Activated T-helper 1 cell treated with anti-CD3 and anti-CD28 coated beads, Interleukin-2, amount 50 U/mL, for 16 hours (primary cell): ENCODE data around the gene SNAPIN.
A peak's percentile ranks its signal among the peaks of the same experiment; 100 is the strongest.
"Not testable (repeated sequence)": the region's sequence is repeated elsewhere in the genome, so short reads cannot be mapped to it uniquely, and the experiment has no call there.

Experiments used
- DNase-seq, 2 donors: peaks; one replicate each; pipeline ENCODE4 v3.0.0-alpha.2; 2020; ENCODE audit warnings: low read depth in 1 of 2, low spot score in 1 of 2

The SNAPIN gene

GRCh38 chr1:153626904-153627714 lies 31.4 kb upstream of the SNAPIN start, which contains the start of gene S100A13:
TSS of gene S100A13 (minus strand) at chr1:153627505. CDS start at chr1:153626472, 1,033 bp downstream.
- no peak for DNase-seq

GRCh38 chr1:153627715-153628626 lies 30.5 kb upstream of the SNAPIN start, which contains the start of gene S100A1:
TSS of gene S100A1 (plus strand) at chr1:153628434. CDS start at chr1:153630522, 2,088 bp downstream.
- DNase-seq = no peak

DNA sequence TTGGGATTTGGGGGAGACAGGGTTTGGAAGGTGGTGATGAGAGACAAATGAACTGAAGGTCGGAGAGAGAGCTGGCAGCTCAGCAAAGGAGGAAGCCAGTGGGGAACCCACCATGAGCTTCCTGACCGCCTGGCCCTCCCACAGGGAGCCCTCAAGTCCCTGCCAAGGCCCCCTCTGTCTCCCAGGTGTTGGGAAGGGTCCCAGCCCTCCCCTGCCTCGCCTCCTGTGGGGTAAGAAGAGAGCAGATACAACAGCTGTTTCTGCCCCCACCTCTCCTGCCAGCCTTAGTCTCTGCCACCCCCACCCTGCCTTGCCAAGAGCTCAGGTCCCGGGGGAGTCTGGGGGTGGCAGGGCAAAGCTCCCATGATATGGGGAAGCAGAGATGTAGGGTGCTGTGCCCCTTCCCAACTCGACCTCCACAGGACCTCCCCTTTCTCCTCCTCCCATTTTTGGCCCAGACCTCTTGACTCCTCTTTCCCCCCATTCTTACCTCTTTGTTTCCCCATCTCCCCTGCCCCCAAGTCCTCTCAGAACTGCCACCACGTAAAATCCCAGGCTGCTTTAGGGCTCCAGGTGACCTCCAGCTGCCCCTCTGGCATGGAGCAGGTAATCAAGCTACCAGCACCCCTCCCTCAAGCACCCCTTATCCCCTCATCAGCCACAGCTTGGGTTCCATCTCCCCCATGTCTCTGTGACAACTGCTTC lies 29.7 kb upstream of the SNAPIN start:
- no peak for DNase-seq

DNA sequence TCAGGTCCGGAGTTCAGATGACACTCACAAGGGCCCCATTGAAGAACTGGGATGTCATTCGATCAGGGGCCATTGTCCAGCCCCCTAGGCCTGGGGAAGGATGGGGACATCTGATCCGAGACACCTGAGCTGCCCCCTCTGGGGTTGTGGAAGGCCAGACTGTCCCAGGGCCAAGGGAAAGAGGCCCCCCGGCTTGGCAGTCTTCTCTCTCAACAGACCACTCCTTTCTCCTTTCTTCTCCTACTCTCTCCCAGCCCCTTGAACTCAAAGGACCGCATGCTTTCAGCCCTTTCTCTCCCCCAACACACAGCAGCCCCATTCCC lies 29.2 kb upstream of the SNAPIN start:
- no peak for DNase-seq

GRCh38 chr1:153629971-153630370 lies 28.5 kb upstream of the SNAPIN start:
- DNase-seq = no peak

- DNase-seq = no peak
Observed at GRCh38 chr1:153630384-153630783, 28.1 kb upstream of the SNAPIN start.

- DNase-seq = no peak
Observed at GRCh38 chr1:153631047-153632022, 27.2 kb upstream of the SNAPIN start.

GRCh38 chr1:153633161-153633753 lies 25.2 kb upstream of the SNAPIN start:
- DNase-seq = no peak

- peak; percentile 90 to 92 for DNase-seq
Observed at GRCh38 chr1:153633754-153634665, 24.5 kb upstream of the SNAPIN start, which contains the start of gene CHTOP. TSS of gene CHTOP (plus strand) at chr1:153634066. CDS start at chr1:153636589, 2,523 bp downstream.

GRCh38 chr1:153635872-153636271 lies 22.6 kb upstream of the SNAPIN start:
- no peak for DNase-seq

DNA sequence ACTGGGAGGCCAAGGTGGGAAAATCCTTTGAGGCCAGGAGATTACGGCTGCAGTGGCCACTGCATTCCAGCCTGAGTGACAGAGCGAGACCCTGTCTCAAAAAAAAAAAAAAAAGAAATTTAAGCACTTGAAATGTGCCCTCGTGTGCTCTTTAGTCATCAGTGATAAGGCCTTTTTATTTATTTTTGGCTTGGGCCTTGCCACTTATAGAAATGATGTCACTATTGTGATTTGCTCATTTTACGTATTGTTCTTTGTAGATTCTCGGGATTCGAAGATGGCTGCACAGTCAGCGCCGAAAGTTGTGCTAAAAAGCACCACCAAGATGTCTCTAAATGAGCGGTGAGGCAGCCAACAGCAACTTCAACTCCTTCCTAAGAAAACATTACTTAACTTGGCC lies 22.2 kb upstream of the SNAPIN start:
- DNase-seq = no peak

DNA sequence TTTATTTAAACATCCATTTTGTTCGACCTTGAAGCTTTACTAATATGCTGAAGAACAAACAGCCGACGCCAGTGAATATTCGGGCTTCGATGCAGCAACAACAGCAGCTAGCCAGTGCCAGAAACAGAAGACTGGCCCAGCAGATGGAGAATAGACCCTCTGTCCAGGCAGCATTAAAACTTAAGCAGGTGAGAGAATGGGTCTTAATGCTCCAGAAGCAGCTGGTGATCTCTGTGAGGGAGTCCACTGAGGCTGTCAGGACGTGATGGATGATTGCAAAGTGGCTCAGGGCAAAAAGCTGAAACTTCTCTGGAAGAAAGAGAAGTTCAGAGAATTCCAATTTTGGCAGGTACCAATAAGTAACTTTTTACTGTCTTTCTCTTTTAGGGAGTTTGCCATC lies 20.2 kb upstream of the SNAPIN start:
- no peak for DNase-seq

DNA sequence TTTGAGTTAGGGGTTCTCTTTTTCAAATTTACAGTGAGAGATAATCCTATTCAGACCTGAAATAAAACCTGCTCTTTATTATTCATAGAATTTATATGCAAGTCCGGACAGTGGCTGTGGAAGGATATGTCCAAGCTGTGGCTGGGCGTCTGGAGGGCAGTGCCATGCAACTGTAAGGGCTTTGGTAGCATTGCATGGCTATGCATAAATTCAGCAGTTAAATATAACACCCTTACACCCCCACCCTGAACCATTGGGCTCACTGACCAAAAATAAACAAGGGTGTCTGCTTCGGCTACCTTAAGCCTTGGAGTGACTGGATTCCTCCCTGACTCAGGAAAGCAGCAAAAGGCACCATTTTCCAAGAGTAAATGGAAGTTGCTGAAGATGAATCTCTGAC lies 19.2 kb upstream of the SNAPIN start:
- no peak for DNase-seq

DNA sequence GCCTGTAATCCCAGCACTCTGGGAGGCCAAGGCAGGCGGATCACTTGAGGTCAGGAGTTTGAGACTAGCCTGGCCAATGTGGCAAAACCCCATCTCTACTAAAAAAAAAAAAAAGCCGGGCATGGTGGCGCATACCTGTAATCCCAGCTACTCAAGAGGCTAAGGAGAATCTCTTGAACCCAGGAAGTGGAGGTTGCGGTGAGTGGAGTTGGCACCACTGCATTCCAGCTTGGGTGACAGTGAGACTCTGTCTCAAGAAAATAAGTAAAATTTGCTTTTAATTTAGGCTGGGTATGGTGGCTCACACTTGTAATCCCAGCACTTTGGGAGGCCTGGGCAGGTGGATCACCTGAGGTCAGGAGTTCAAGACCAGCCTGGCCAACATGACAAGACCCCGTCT lies 18.3 kb upstream of the SNAPIN start:
- DNase-seq = not testable (repeated sequence)

GRCh38 chr1:153640861-153641260 lies 17.6 kb upstream of the SNAPIN start:
- DNase-seq = no peak

GRCh38 chr1:153642161-153642560 lies 16.3 kb upstream of the SNAPIN start:
- no peak for DNase-seq

DNA sequence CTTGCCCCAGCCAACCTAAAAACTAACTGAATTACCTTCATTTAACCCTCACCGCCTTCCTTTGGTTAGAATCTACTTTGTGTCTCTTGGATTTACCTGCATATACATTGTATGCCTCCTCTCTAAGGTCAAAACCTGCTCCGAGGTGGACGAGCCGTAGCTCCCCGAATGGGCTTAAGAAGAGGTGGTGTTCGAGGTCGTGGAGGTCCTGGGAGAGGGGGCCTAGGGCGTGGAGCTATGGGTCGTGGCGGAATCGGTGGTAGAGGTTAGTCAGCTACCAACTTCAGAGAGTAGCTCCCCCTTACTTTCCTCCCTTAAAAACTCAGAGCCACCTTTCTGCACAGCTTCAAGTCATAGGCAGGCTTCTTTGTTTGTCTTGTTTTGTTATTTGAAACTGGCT lies 15.4 kb upstream of the SNAPIN start:
- no peak for DNase-seq

GRCh38 chr1:153643816-153644215 lies 14.7 kb upstream of the SNAPIN start:
- no peak for DNase-seq
